ENCODE results near the gene MCAM.
A peak's percentile ranks its signal among the peaks of the same experiment; 100 is the strongest.

MCAM gene

GRCh38 chr11:119344291-119345010 is 27.5 kb upstream of the MCAM start:
- no peak for DNase-seq

DNA sequence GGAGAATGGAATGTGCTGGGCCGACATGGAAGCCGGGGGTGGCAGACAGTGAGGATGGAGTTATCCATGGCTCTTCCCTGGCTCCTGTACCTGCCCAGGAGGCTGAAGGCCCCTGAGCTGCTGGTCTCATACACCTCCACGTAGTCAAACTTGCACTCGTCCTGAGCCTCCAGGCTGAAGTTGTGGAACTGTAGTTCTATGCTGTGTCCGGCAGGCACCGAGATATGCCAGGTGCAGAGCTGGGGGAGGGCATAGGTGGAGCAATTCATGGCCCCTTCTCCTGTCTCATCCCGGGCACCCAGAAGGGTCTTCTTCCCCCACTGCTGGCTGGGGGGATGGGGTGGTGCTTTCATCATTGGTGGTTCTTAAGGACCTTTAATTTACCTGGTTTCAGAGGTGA is 26.8 kb upstream of the MCAM start:
- DNase-seq: no peak

DNA sequence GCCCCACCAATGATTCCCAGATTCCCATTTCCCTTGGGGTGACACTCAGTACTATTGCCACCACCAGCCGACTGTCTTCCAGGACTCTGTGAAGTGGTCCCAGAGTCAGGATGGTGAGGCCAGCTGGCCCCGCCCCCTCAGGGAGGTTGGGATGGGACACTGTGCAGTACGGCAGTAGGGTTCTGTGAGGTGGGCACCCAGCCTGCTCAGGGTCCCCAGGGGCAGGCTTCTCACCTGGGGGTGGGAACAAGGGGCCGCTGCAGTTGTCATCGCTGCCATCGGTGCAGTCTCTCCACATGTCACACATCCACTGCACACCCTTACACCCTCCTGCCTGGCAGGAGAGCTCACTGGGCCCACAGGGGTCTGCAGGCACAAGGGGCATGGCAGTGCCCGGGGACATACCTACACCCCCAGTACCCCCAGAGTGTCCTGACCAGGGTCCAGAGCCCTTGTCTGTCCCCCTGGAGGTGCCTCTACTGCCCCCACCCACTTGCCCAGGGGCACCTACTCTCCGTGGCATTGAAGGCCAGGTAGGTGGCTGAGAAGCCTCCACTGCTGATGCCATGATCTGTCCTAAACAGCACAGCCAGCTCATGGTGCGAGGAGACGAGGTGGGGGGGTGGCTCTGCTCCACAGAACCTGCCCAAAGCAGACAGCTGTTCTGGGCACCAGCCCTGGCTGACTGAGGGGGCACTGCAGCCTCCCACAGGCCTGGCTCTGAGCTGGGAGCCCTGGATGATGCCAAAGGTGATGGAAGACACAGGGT is 25.6 kb upstream of the MCAM start:
- DNase-seq: no peak

DNA sequence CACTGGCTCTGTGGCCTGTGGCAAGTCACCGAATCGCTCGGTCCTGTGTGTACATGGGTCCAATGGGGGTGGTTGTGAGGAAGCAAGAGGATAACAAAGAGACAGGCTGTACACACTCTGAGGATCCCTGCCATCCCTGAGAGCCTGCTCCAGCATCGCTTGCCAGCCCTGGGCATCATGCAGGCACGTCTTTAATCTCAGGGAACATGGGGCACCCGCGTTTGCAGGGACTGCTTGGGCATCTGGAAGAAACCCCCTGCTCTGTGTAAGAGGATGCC is 25.0 kb upstream of the MCAM start:
- no peak for DNase-seq

DNA sequence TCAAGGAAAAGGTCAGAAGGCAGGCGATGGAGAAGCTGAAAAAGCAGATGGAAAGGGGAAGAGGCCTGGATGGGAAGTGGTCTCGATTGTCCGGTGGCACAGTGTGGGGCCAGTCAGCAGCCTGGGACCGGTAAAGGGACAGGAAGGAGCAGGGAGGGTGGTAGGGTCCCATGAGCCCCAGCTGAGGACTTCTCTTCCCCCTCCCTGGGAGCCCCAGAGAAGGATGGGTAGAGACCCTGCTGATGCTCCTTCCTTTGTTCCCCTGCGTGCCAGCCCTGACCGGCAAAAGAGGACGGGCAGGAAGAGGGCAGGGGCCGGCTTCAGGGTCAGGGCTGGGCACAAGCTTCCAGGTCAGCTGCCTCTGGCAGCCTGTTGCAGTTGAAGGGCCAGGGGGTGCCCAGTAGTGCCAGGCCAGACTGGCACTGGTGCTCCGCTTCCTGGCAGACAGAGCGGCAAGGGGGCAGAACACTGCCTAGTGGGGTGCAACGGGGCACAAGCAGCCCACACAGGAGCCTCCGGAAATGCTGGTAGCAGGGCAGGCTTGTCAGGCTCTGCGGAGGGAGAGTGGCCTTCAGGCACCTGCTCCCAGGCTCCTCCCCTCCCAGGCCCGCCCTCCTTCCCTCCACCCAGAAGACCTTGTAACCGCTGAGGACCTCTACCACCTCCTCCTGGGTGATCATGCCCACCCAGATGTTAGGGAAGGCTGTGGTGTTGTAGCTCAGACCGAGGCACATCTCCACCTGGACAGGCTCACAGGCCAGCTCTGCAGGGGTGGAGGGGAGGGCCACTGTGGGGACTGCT is 24.5 kb upstream of the MCAM start:
- no peak for DNase-seq

DNA sequence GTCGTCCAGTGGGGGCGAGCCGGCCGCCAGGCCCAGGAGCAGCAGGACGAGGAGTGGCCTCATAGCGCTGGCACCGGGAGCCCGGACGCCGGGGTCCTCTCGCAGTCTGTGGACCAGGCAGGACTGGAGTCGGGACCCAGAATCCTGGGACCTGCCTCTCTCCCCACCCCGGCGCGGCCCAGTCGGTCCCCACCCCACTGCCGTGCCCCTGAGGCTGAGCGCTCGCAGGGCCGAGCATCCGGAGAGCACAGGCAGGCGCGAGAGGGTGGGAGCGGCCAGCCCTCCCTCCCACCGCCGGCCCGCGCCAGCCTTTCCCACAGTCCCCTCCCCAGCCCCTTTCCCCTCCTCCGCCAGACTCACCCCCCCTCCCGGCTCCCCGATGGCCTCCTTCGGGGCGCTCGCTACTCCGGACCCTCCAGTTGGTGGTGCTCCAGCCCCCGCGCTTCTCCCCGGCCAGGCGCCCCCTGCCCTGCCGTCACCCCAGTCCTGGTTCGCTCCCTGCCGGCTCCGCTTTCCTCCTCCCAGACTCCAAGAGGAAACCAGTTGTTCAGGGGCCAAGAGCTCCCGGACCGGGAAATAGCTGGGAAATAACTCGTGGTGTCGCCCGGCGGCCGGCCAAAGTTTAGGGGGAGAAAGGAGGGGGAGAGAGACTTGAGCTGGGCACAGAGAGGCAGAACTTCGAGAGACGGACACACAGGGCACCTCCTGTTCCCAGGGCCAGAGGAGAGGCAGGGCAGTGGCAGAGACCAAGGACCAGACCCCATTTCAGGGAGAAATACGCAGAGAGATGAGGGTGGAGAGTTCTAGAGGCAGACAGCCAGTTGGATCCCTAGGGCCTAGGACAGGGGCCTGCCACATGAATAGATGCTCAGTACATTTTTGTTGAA is 23.6 kb upstream of the MCAM start, which contains the start of gene C1QTNF5:
Gene C1QTNF5, minus strand, starts transcription at position 549 of the 887 bp plus-strand sequence. Its CDS starts 486 bp downstream, at position 63.
- DNase-seq: no peak

DNA sequence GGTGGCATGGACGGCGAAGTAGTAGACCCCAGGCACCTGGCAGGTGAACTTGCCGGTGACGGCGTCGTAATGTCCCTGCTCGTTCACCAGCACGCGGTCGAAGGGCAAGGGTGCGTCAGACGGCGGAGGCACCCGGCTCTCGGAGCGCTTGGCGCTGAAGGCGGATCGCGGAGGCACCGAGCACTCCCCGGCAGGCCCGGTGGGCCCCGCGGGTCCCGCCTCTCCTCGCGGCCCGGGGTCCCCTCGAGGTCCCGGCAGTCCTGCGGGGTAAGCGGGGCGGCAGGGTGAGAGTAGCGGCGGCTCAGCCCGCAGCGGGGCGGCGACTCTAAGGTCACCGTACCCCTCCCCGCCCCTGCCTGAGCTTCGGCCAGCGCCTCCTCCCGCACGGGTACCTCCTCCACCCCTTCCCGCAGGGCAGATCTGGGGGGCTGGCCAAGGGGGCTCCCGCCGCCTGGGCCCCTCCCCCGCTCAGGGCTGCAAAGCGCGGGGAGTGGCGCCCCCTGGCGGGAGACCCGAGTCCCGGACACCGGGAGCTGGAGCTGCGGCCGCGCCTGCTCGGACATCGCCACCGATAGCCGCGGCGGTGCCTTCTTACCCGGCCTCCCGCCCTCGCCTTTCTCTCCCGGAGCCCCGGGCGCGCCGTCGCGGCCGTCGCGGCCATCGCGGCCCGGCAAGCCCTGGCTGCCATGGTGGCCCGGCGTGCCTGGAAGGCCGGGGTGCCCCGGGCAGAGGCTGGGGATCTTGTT is 22.8 kb upstream of the MCAM start:
- DNase-seq: no peak

DNA sequence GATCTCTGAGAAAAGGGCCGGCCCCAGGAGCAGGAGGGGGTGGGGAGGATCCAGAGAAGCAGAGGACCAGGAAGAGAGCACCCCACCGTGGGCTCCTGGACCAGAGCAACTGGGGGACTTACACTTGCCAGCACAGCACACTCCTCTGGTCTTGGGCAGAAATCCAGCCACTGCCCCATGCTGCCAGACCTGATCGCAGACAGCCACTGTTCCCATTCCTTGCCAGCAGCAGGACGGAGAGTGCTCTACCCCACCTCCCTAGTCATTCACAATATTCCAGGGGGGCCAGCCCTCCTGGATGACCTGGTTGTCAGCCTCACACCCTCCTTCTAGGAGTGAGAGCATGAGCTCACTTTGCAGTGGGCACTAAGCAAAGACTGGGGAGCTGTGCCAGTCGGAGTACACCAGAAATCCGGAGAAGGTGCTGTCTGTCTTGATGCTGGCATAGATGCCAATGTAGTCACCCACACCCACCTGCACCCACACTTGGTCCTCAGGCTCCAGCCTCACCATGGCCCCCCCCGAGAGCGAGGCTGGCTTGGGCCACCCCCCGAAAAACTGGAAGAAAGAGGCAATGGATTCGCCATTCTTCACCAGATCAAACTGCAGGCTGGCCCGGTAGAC is 22.1 kb upstream of the MCAM start:
- DNase-seq: no peak

- DNase-seq: peak; percentile 27
Observed at GRCh38 chr11:119338318-119338890, 21.5 kb upstream of the MCAM start.

GRCh38 chr11:119337581-119338317 is 20.8 kb upstream of the MCAM start:
- DNase-seq: no peak

DNA sequence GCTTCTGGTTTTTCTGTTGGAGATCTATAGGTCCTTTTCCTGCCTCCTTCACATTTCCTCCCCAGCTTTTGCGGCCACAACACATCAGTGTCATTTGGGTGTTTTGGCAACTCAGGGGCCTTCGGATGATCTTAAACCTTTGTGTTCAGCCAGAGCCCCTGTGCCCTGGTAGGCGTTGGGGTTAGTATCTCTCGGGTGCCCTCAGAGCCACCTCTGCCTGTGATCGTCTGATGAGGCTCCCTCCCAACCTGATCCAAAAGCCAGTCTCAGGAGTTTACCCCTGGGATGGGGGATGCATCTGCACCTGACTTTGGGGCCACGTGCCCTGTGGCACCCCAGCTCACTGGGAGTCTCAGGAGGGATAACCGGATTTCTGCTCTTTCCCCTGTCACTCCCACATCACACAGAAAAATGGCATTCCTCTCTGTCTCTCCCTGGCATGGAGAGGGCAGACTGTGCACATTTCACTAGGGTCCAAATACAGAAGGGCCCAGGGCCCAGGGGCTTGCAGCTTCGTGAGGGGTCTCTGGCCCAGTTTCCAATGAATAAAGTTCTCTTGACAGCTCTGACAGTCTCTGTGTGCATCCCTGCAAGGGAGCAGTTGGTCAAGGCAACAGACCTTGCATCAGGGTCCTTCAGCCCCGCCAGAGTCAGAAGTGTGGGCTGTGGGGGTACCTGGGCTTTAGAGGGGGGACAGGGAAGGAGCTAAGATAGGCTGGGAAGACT is 20.0 kb upstream of the MCAM start:
- DNase-seq: no peak

GRCh38 chr11:119335655-119336543 is 19.0 kb upstream of the MCAM start:
- no peak for DNase-seq

DNA sequence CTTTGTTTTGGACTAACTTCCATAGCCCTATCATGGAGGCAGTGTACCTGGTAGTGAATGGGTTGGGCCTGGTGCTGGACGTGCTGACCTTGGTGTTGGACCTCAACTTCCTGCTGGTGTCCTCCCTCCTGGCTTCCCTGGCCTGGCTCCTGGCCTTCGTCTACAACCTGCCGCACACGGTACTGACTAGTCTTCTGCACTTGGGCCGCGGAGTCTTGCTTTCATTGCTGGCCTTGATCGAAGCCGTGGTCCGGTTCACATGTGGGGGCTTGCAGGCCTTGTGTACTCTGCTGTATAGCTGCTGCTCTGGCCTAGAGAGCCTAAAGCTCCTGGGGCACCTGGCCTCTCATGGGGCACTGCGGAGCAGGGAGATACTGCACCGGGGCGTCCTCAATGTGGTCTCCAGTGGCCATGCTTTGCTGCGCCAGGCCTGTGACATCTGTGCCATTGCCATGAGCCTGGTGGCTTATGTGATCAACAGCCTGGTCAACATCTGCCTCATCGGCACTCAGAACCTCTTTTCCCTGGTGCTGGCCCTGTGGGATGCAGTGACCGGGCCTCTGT is 18.2 kb upstream of the MCAM start:
- DNase-seq: no peak

DNA sequence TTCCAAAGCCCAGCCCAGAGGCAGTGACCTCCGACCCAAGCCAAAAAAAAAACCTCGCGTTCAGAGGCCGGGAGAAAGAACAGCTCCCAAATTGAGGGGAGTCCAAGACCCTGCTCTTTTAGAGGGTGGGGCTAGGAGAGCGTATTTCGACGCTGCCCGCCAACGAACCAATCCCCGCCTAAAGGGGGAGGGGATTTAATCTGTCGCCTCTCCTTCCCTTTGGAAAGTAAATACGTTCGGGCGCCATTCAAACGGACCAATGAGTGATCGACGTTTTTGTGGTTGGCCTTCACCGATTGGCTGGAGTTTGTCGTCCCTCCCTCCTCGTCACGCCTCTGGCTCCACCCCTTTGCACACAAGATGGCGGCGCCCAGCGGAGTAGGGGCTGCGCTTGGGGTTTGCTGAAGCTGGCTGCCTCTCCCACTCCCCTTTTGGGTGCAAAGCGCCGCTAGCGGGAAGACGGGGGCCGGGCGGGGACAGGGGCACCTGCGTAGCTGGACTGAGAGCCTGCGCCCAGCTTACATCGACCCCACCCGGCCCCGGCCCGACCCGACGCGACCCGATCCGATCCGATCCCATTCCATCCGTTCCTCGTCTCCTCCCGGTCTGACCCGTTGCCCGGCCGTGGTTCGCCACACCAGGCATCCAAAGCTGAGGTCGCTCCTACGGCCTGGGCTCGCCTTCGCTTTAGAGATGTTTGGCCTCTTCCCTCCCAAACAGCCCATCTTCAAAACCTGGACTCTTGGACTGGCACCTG is 17.4 kb upstream of the MCAM start, which contains the start of gene RNF26:
Gene RNF26, plus strand, starts transcription at position 354 of the 757 bp plus-strand sequence. CDS start 596 bp downstream, outside the sequence.
- peak; percentile 98 for DNase-seq

DNA sequence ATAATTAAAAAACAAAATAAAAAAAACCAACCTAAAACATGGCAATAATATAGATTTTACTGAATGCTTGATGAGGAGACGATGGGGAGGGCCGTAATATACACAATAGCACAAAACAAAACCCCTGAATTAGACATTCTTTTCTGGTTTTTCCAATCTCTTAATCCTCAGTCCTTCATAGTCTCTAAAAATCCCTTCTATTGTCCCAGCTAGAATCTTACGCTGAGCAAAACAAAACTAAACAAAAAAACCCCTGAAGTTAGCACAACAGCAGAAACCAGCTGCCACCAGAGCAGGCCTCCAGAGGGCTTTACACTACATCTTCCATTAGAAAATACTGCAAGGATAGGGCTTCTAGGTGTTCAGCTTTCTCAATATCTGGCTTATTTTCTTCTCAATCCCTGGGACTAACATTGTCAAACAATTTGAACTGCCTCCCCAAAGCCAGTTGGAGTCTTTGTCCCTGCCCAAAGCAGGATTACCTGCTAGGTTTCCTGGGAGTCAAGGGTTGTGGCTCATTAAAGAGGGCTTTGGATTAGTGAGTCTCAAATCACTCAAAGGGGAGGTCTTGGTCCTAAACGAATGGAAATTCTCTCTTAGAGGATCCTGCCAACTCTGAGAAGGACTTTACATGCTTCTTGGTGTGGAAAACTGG is 15.3 kb upstream of the MCAM start:
- no peak for DNase-seq

GRCh38 chr11:119330237-119330636 is 13.3 kb upstream of the MCAM start:
- DNase-seq: no peak

DNA sequence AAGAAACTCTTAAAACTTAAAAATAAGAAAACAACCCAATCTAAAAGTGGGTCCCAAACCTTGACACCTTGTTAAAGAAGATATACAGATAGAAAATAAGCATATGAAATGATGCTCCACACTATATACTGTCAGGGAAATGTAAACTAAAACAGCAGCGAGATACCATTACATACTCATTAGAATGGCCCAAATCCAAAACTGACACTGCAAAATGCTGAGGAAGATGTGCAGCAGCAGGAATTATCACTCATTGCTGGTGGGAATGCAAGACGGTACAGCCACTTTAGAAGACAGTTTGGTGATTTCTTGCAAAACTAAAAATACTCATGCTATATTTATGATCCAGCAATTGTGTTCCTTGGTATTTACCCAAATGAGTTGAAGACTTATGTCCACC is 12.4 kb upstream of the MCAM start:
- DNase-seq: no peak

Measured in NCI-H2029 (cell line).